KOPT-K1 (cell line): ENCODE results near the gene CD52.

Experiments
- H3K27ac ChIP-seq: fragments of 200-600 bp; sonication (generic); 2 replicates; pipeline ENCODE4 v1.5.1; 2016; ENCODE audit warnings: antibody characterized with exemption, mild to moderate bottlenecking, low read depth, low read length; ENCODE audit not compliant: poor library complexity, severe bottlenecking
- H3K36me3 ChIP-seq: fragments of 200-600 bp; sonication (generic); 2 replicates; pipeline ENCODE4 v1.5.1; 2017; ENCODE audit warnings: antibody characterized with exemption, mild to moderate bottlenecking, low read length, moderate library complexity; ENCODE audit not compliant: insufficient read depth
- H3K9me3 ChIP-seq: fragments of 200-600 bp; sonication (generic); 2 replicates; pipeline ENCODE4 v1.5.1; 2017; ENCODE audit warnings: antibody characterized with exemption, low read length, mild to moderate bottlenecking; ENCODE audit not compliant: insufficient read depth, poor library complexity, severe bottlenecking

CD52 gene

DNA sequence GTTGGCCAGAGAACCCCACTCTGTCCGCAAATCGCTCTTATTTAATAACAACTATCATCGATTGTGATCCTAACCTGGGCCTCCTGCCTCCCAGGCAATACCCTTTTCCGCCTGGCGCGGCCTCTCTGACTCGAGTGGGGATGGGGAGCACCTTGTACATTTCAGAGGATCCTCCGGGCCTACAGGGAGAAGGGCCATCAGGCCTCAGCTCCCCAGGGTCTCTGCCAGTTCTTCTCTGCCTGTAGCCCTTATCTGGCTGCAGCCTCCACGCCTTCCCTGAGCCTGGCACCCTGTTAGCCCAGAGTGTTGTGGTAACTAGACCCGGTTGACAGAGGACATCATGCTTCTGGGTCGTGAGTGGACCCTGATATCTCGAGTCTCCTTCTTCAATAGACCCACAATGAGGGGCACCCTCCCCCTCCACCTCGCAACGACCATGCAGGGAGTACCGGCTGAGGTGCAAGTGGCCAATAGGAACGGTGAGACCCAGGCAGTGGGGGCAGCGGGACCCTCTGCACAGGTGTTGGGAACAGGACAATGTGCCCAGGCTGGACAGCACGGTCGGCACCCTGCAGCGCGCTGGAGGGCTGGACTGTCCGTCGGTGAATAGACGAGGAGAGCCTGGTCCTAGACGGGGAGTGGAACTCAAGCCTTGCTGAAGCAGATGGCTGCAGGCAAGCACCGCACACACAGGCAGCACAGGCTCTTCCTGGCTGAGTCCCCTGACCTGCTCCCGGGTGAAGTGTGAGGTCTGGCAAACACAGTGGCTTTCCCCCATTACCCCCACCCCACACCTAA, 43.2 kb downstream of the CD52 start:
- Histone ChIP-seq H3K36me3 (no peaks in the 10 kb centered on the region), H3K9me3 (no peaks in the 10 kb centered on the region), H3K27ac (no peak overlapping the region)

DNA sequence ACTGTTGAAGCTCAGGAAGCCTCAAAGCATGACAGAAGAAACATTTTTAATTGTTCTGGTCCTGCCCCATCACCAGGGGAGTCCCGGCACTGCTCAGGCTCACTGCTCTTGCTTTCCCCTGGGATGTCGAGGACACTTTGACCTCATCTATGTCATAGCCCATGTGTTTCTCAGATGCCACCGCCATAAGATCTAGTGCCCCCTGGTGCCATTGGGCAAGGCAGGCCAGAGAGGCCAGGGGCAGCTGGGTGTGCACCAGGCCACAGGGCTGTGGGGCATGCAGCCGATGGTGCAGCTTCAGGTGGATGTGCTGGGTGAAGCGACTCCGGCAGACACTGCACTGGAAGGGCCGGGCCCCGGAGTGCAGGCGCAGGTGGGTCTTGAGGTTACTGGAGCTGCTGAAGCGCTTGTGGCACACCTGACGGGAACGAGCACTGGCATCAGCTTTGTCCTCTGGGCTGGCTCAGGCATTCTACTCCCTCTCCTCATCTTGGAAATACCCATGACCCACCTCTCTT, 43.9 kb downstream of the CD52 start:
- H3K36me3 ChIP-seq, result no peaks in the 10 kb centered on the region
- no peaks in the 10 kb centered on the region for H3K9me3 ChIP-seq
- no peak overlapping the region for H3K27ac ChIP-seq

DNA sequence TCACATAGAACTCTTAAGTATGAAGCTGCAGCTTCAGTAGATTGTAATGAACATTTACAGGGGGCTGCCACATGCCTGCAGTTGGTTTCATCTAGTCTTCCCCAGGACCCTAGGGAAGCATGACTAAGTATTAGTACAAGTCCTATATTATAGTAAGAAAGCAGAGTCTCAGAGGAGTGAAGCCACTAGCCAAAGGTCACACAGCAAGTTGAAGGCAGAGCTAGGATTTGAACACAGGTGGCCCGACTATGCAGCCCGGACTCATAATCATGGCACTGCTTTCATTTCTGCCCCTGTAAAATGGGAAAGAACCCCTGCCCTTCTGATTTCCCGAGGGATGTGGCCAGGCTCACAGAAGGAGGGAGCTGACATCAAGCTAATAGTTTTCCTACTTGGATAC, 44.6 kb downstream of the CD52 start:
- no peaks in the 10 kb centered on the region for H3K36me3 ChIP-seq

DNA sequence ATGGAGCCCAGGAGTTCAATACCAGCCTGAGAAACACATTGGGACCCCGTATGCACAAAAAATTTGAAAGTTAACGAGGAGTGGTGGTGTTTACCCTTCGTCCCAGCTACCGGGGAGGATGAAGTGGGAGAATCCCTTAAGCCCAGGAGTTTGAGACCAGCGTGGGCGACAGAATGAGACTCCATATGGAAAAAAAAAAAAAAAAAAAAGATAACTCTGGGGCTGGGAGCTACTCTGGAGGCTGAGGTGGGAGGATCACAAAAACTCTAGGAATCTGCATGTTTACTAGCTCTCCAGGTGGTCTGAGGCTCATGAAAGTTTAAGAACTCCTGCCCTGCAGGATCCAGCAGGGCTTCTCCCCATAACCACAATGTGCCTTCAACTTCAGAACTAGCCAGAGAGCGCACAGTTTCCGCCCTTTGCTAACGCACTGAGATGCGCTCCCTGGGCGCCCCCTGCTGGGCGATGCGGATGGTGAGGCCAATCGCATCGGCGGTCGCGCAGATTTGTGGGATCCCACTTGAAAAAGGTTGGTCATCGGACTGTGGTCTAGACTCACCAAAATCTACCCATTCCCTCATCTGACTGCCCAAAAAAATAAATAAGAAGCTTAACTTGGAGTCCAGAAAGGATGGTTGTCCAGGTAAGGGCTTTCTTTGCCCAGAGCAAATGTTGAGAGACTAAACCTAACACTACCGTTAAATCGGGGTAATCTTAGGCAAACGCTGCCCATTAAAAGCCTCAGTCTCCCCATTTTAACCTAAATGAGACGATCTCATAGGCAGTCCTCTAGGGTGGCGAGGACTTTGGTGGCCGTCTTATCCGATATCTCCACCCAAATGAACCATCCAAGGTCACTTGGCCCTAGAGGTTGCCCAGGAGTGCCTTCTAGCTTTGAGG, 46.0 kb downstream of the CD52 start:
- H3K27ac ChIP-seq, result no peak overlapping the region
- H3K36me3 ChIP-seq, result no peaks in the 10 kb centered on the region
- no peaks in the 10 kb centered on the region for H3K9me3 ChIP-seq

More for the DNA sequence above, 44.6 kb downstream of the CD52 start:
- no peaks in the 10 kb centered on the region for H3K9me3 ChIP-seq
- H3K27ac ChIP-seq, result no peak overlapping the region

DNA sequence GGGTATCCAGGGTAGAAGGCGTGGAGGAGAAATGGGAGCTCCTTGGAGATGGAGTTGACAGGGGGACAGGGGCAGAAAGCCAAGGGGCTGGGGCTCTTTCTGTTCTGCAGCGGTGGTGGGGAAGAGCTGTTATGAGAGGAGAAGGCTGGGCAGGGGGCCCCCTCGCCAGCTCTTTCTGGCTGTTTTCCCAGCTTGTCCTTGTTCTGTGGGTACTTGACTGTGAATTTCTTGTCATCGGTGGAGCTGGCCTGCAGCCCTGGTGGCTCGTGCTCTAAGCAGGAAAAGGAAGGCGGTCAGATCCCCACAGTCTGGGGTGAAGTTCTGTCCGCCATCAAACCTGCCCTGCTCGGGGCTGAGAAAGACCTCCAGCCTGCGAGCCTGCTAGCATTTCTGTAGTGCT, 47.2 kb downstream of the CD52 start:
- Histone ChIP-seq H3K9me3 (no peaks in the 10 kb centered on the region), H3K36me3 (no peaks in the 10 kb centered on the region), H3K27ac (no peak overlapping the region)

DNA sequence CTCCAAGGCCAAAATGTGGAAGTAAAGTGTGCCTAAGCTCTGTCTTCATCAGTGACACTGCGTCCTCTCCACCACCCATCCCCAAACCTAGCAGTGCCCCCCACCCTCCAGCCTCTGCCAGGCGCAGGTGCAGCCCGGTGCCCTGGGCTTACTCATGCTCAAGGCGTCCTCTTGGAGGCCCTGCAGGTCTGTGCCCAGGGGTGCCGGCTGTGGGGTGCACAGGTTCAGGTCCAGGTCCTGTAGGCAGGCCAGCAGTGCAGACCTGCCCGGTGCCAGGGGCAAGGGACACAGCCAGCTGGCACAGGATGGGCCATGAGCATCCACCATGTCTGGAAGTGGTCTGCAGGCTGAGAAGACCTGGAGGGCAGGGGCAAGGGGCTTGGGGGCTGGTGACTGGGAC, 49.7 kb downstream of the CD52 start:
- no peak overlapping the region for H3K27ac ChIP-seq
- H3K36me3 ChIP-seq, result no peaks in the 10 kb centered on the region
- no peaks in the 10 kb centered on the region for H3K9me3 ChIP-seq

DNA sequence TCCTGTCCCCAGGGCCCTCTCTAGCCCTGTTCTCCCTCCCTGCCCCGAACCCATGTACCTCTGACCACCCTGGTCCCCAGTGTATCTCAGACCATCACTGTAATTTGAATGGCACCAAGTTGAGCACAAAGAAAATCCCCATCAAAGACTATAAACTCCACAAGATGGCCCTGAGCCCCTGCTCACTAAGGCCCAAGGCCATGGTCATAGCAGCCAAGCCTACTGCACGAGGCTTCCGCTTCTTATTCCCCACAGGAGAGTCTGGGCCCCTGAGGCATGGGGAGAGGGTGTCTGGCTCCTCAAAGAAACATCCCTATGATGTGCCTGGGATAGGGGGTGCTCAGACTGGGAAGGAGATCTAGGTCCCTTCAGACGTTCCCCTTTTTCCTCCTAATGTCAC, 50.2 kb downstream of the CD52 start:
- Histone ChIP-seq H3K9me3 (no peaks in the 10 kb centered on the region), H3K36me3 (no peaks in the 10 kb centered on the region), H3K27ac (no peak overlapping the region)

DNA sequence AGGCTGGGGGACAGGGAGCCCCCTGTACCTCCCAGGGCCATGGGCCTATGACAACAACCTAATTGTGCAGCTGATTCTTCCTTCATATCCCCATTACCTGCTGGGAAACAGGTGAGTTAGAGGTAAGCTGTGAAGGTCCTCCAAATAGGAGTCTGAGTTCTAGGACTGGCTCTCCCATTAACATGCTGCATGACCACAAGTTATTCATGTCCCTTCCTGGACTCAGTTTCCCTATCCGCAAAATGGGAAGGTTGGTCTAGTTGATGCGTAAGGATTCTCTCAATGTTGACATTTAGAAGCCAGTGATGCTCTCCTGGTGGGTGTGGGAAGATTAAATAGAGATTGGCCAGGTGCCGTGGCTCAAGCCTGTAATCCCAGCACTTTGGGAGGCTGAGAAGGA, 50.7 kb downstream of the CD52 start:
- H3K27ac ChIP-seq, result no peak overlapping the region
- H3K9me3 ChIP-seq, result no peaks in the 10 kb centered on the region
- no peaks in the 10 kb centered on the region for H3K36me3 ChIP-seq
